RPMI7951 (cell line): ENCODE data around the gene ZXDC. TPM values are rescaled to one million over a fixed set of nuclear protein-coding genes. Genes with fewer than 3 reads are reported as not detected.

ENCODE experiments used
- DNase-seq: peaks from one replicate; pipeline ENCODE4 v3.0.0-alpha.2; 2012; ENCODE audit warnings: low read depth
- total RNA-seq: library from RNA; depleted of rRNA; stranded (reverse); fragments of >200 nt; shearing (Covaris generic); gene quantifications from 2 replicates; pipeline ENCODE4 v1.2.3, GENCODE V29; 2014

ZXDC gene
- total RNA-seq, 1 experiment from 2014 or later = 12.4 TPM

- no peak for DNase-seq
Measured at GRCh38 chr3:126416943-126417342, 58.7 kb downstream of the ZXDC start.

- no peak for DNase-seq
Measured at GRCh38 chr3:126415661-126416591, 59.8 kb downstream of the ZXDC start.

GRCh38 chr3:126414961-126415660 lies 60.6 kb downstream of the ZXDC start:
- no peak for DNase-seq

- no peak for DNase-seq
Measured at GRCh38 chr3:126414406-126414805, 61.3 kb downstream of the ZXDC start.

- DNase-seq = no peak
Measured at GRCh38 chr3:126413693-126414080, 62.0 kb downstream of the ZXDC start.

GRCh38 chr3:126412841-126413692 lies 62.6 kb downstream of the ZXDC start:
- DNase-seq = no peak

- DNase-seq = no peak
Measured at GRCh38 chr3:126408099-126408498, 67.6 kb downstream of the ZXDC start.

GRCh38 chr3:126407412-126408044 lies 68.2 kb downstream of the ZXDC start:
- no peak for DNase-seq

- DNase-seq = no peak
Measured at GRCh38 chr3:126406389-126407296, 69.0 kb downstream of the ZXDC start.

- no peak for DNase-seq
Measured at GRCh38 chr3:126402666-126403302, 72.9 kb downstream of the ZXDC start.

- no peak for DNase-seq
Measured at GRCh38 chr3:126402178-126402577, 73.5 kb downstream of the ZXDC start.

GRCh38 chr3:126401611-126402160 lies 74.0 kb downstream of the ZXDC start:
- DNase-seq = no peak

GRCh38 chr3:126399756-126400155 lies 75.9 kb downstream of the ZXDC start:
- no peak for DNase-seq

- no peak for DNase-seq
Measured at GRCh38 chr3:126399351-126399735, 76.3 kb downstream of the ZXDC start.

GRCh38 chr3:126398423-126399350 lies 77.0 kb downstream of the ZXDC start:
- DNase-seq = no peak

- no peak for DNase-seq
Measured at GRCh38 chr3:126397610-126398422, 77.9 kb downstream of the ZXDC start.

- DNase-seq = no peak
Measured at GRCh38 chr3:126396536-126396935, 79.2 kb downstream of the ZXDC start.
